OCI-LY1 (cell line): Measurements from ENCODE around the gene NDUFA5.

Source experiments
- CTCF ChIP-seq: fragments of 200-600 bp; sonication (generic), shearing (Covaris generic); IDR thresholded peaks from 2 replicates; pipeline ENCODE4 v1.5.1; 2017; ENCODE audit warnings: mild to moderate bottlenecking, antibody characterized with exemption, low read length, moderate library complexity, mixed read lengths
- EZH2 ChIP-seq: fragments of 200-600 bp; sonication (generic), shearing (Covaris generic); IDR thresholded peaks from 2 replicates; pipeline ENCODE4 v1.8.0; 2017; ENCODE audit warnings: borderline replicate concordance, mixed run types, mild to moderate bottlenecking, antibody characterized with exemption, low read length, moderate library complexity, mixed read lengths

GRCh38 chr7:123599766-123600165 lies 42.1 kb upstream of the NDUFA5 start:
- TF ChIP-seq CTCF (no peak), EZH2 (no peak)
